B cell (primary cell): ENCODE measurements around the gene TEX35. TPM values are rescaled to one million over a fixed set of nuclear protein-coding genes. Genes with fewer than 3 reads are reported as not detected.

ENCODE experiments used
- ATAC-seq: fragments of 200-7000 bp; cut with Tn5 transposase; one replicate; pipeline ENCODE4 v1.10.0; 2021; ENCODE audit warnings: low read depth, mild to moderate bottlenecking, moderate number of reproducible peaks, moderate library complexity
- CTCF ChIA-PET: fragments of 350-600 bp; sonication (Branson Sonifier 250); formaldehyde crosslinking; loops from one replicate; lab custom pipeline; 2021; ENCODE audit warnings: antibody characterized with exemption, inconsistent platforms; lab: Charles Lee
- POLR2A ChIA-PET: fragments of 350-600 bp; sonication (Branson Sonifier 250); formaldehyde crosslinking; loops from one replicate; lab custom pipeline; 2021; ENCODE audit warnings: antibody characterized with exemption; lab: Charles Lee
- DNase-seq: peaks from one replicate; pipeline ENCODE4 v3.0.0; 2013
- H2AFZ ChIP-seq: 2 replicates; pipeline ENCODE4 v1.6.1; 2012; ENCODE audit warnings: mild to moderate bottlenecking, low read depth, low read length; ENCODE audit not compliant: insufficient read depth, poor library complexity, severe bottlenecking
- H3K27ac ChIP-seq, 2 donors: 1 replicate in 1 of 2; 2 replicates in 1 of 2; pipeline ENCODE4 v1.5.1; 2012 to 2013; ENCODE audit warnings: low read length in 2 of 2, mild to moderate bottlenecking in 2 of 2, moderate library complexity in 1 of 2
- H3K27me3 ChIP-seq, 4 experiments: fragments of 200-600 bp in 1 of 4; sonication (generic) in 1 of 4; replicated peaks in 1 of 4; 1 replicate in 2 of 4; 2 replicates in 2 of 4; pipeline versions ENCODE4 v1.6.1 to v1.7.0; 2013 to 2016; ENCODE audit warnings: low read length in 3 of 4, mild to moderate bottlenecking in 2 of 4, mixed read lengths in 1 of 4, moderate library complexity in 1 of 4; ENCODE audit not compliant: insufficient read depth in 4 of 4, control insufficient read depth in 3 of 4; ENCODE audit errors: control extremely low read depth in 1 of 4
- H3K36me3 ChIP-seq, 2 experiments: replicated peaks in 1 of 2; 1 replicate in 1 of 2; 2 replicates in 1 of 2; pipeline versions ENCODE4 v1.6.1 to v1.7.1; 2013; ENCODE audit warnings: low read length in 1 of 2; ENCODE audit not compliant: insufficient read depth in 2 of 2, control insufficient read depth in 1 of 2; ENCODE audit errors: control extremely low read depth in 1 of 2, extremely low read depth in 1 of 2
- H3K4me1 ChIP-seq, 2 donors: fragments of 200-600 bp in 1 of 2; sonication (generic) in 1 of 2; 1 replicate in 1 of 2; 2 replicates in 1 of 2; pipeline versions ENCODE4 v1.5.1 to v1.6.1; 2013 to 2017; ENCODE audit warnings: low read length in 2 of 2; ENCODE audit not compliant: control insufficient read depth in 2 of 2, insufficient read depth in 2 of 2
- H3K4me2 ChIP-seq: replicated peaks from 2 replicates; pipeline ENCODE3; 2012; ENCODE audit warnings: mild to moderate bottlenecking, low read depth, low read length; ENCODE audit not compliant: poor library complexity, severe bottlenecking
- H3K4me3 ChIP-seq, 5 experiments: fragments of 200-600 bp in 1 of 5; sonication (generic) in 1 of 5; 1 replicate in 3 of 5; 2 replicates in 2 of 5; pipeline versions ENCODE4 v1.5.1 to v1.7.0; 2011 to 2016; ENCODE audit warnings: low read length in 4 of 5, mild to moderate bottlenecking in 4 of 5, low read depth in 2 of 5, control low read depth in 1 of 5, moderate library complexity in 1 of 5; ENCODE audit not compliant: insufficient read depth in 1 of 5; ENCODE audit errors: control extremely low read depth in 1 of 5, extremely low read depth in 1 of 5
- H3K79me2 ChIP-seq: fragments of 200-600 bp; sonication (generic); one replicate; pipeline ENCODE4 v1.6.0; 2016; ENCODE audit warnings: low read length; ENCODE audit not compliant: control insufficient read depth, insufficient read depth
- H3K9ac ChIP-seq: fragments of 200-600 bp; sonication (generic); 2 replicates; pipeline ENCODE4 v1.6.1; 2017; ENCODE audit warnings: mild to moderate bottlenecking, low read length, moderate library complexity
- H3K9me3 ChIP-seq, 3 donors: one replicate each; pipeline versions ENCODE4 v1.6.1 to v1.7.1; 2013; ENCODE audit warnings: low read length in 2 of 3; ENCODE audit not compliant: control insufficient read depth in 2 of 3, insufficient read depth in 1 of 3; ENCODE audit errors: control extremely low read depth in 1 of 3
- H4K20me1 ChIP-seq: 2 replicates; pipeline ENCODE4 v1.6.0; 2012; ENCODE audit warnings: mild to moderate bottlenecking, low read length; ENCODE audit not compliant: insufficient read depth, control insufficient read depth, poor library complexity, severe bottlenecking
- H3K27ac Mint-ChIP-seq: one replicate; pipeline ENCODE4 v1.8.0; 2021; ENCODE audit warnings: mixed read lengths
- H3K27me3 Mint-ChIP-seq: one replicate; pipeline ENCODE4 v1.8.0; 2021; ENCODE audit warnings: mixed read lengths
- H3K4me1 Mint-ChIP-seq: one replicate; pipeline ENCODE4 v1.8.0; 2021; ENCODE audit warnings: mixed read lengths
- H3K4me3 Mint-ChIP-seq: one replicate; pipeline ENCODE4 v1.8.0; 2021; ENCODE audit warnings: mixed read lengths
- H3K9me3 Mint-ChIP-seq: one replicate; pipeline ENCODE4 v1.8.0; 2022; ENCODE audit warnings: mixed read lengths; ENCODE audit not compliant: insufficient read depth
- EZH2 ChIP-seq: IDR thresholded peaks from 2 replicates; pipeline ENCODE4 v1.6.1; 2012; ENCODE audit warnings: borderline replicate concordance, low read depth, mild to moderate bottlenecking, moderate library complexity, low read length; ENCODE audit not compliant: insufficient read depth, poor library complexity, severe bottlenecking
- WGBS: methylation state at CpG from one replicate; pipeline ENCODE4 v1.1.5; 2013; ENCODE audit warnings: missing lambda C conversion rate; ENCODE audit not compliant: insufficient coverage; 5-methylcytosine and 5-hydroxymethylcytosine counted together
- intact Hi-C: fragments of 100-400 bp; cut with micrococcal nuclease; formaldehyde crosslinking; loops from one replicate; pipeline ENCODE4 v1.10.0; 2022
- polyA plus RNA-seq: library from polyadenylated mRNA; depleted of rRNA; stranded (reverse); fragments of >200 nt; gene quantifications from 2 replicates; pipeline ENCODE4 v1.2.3, GENCODE V29; 2012
- total RNA-seq, 2 donors: library from RNA; stranded (reverse); fragments of 120-200 nt in 1 of 2; gene quantifications; 1 replicate in 1 of 2; 2 replicates in 1 of 2; pipeline versions ENCODE4 v1.2.3 to v1.2.4, GENCODE V29; 2013 to 2022
- TF ChIP-seq, protein P1 (sequence below): fragments of 200-600 bp; IDR thresholded peaks from one replicate; pipeline ENCODE4 v1.8.0; 2022; ENCODE audit warnings: antibody characterized with exemption, mild to moderate bottlenecking

The TEX35 gene
- total and polyA plus RNA-seq, 2 donors (not counting 1 experiment from before 2014, with no cell fraction given): 0.09 TPM; not detected in 1

GRCh38 chr1:178533121-178533946 lies 20.4 kb downstream of the TEX35 start:
- Histone ChIP-seq H3K4me2 (no peak overlapping the region), H3K4me1 (peaks cover 0 to 9% of the 10 kb centered on the region in 2 donors), H3K27me3 (no peaks in the 10 kb centered on the region), H3K9ac (no peak overlapping the region), H3K36me3 (no peaks in the 10 kb centered on the region), H3K79me2 (no peaks in the 10 kb centered on the region), H3K27ac (no peak overlapping the region), H4K20me1 (no peaks in the 10 kb centered on the region), H2AFZ (no peak overlapping the region), H3K4me3 (no peak overlapping the region), H3K9me3 (no peaks in the 10 kb centered on the region)
- intact Hi-C loops: loop anchor here (5.0 kb wide), 1 partner anchor 549 kb away; the partner anchor contains the start of gene TOR3A
- Mint-ChIP-seq H3K27ac (no peak overlapping the region), H3K4me1 (peaks cover 4% of the 10 kb centered on the region), H3K4me3 (no peak overlapping the region), H3K27me3 (no peaks in the 10 kb centered on the region), H3K9me3 (no peaks in the 10 kb centered on the region)
- ATAC-seq (no peak), DNase-seq (no peak)
- TF ChIP-seq, protein P1, sequence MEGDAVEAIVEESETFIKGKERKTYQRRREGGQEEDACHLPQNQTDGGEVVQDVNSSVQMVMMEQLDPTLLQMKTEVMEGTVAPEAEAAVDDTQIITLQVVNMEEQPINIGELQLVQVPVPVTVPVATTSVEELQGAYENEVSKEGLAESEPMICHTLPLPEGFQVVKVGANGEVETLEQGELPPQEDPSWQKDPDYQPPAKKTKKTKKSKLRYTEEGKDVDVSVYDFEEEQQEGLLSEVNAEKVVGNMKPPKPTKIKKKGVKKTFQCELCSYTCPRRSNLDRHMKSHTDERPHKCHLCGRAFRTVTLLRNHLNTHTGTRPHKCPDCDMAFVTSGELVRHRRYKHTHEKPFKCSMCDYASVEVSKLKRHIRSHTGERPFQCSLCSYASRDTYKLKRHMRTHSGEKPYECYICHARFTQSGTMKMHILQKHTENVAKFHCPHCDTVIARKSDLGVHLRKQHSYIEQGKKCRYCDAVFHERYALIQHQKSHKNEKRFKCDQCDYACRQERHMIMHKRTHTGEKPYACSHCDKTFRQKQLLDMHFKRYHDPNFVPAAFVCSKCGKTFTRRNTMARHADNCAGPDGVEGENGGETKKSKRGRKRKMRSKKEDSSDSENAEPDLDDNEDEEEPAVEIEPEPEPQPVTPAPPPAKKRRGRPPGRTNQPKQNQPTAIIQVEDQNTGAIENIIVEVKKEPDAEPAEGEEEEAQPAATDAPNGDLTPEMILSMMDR: no peak
- no peak for TF ChIP-seq EZH2
- WGBS: 89% methylated on average over 6 of the region's 9 CpGs
- ChIA-PET CTCF (interaction anchor here (0.6 to 18.9 kb wide), 35 partner anchors 9 to 842 kb away, joined by 3 to 594 read pairs (median 4); partner anchors contain the start of genes ANGPTL1, AXDND1 and RALGPS2), POLR2A (interaction anchor here (1.6 kb wide), 1 partner anchor 469 kb away, joined by 4 read pairs; no protein-coding TSS in a partner anchor)
